H9 (cell line): ENCODE measurements around the gene WDR37. TPM values are rescaled to one million over a fixed set of nuclear protein-coding genes. Genes with fewer than 3 reads are reported as not detected.

ENCODE experiments used
- DNase-seq: peaks from one replicate; pipeline ENCODE4 v3.0.0-alpha.2; 2017
- H2AFZ ChIP-seq: one replicate; pipeline ENCODE4 v1.6.1; 2013; ENCODE audit warnings: mild to moderate bottlenecking, low read length, control low read depth, moderate library complexity
- H2AK5ac ChIP-seq: 2 replicates; pipeline ENCODE4 v1.6.1; 2013; ENCODE audit warnings: low read length, control low read depth, mixed read lengths; ENCODE audit not compliant: insufficient read length
- H2BK120ac ChIP-seq: one replicate; pipeline ENCODE4 v1.6.1; 2013; ENCODE audit warnings: low read depth, mild to moderate bottlenecking, low read length, control low read depth, inconsistent platforms; ENCODE audit not compliant: poor library complexity, severe bottlenecking
- H2BK12ac ChIP-seq: 2 replicates; pipeline ENCODE4 v1.6.1; 2013; ENCODE audit warnings: low read length, control low read depth, mixed read lengths, low read depth; ENCODE audit not compliant: insufficient read length
- H2BK15ac ChIP-seq: 2 replicates; pipeline ENCODE4 v1.6.1; 2013; ENCODE audit warnings: low read depth, low read length, control low read depth
- H2BK20ac ChIP-seq: one replicate; pipeline ENCODE4 v1.6.1; 2013; ENCODE audit warnings: low read depth, mild to moderate bottlenecking, low read length, control low read depth, inconsistent platforms; ENCODE audit not compliant: poor library complexity, severe bottlenecking
- H2BK5ac ChIP-seq: 2 replicates; pipeline ENCODE4 v1.6.1; 2013; ENCODE audit warnings: low read length, control low read depth, mixed read lengths; ENCODE audit not compliant: insufficient read length
- H3K14ac ChIP-seq: 2 replicates; pipeline ENCODE4 v1.6.1; 2013; ENCODE audit warnings: low read length, control low read depth; ENCODE audit not compliant: insufficient read depth
- H3K18ac ChIP-seq: 2 replicates; pipeline ENCODE4 v1.6.1; 2013; ENCODE audit warnings: low read depth, mild to moderate bottlenecking, mixed read lengths, low read length, control low read depth; ENCODE audit not compliant: insufficient read length
- H3K23ac ChIP-seq: 2 replicates; pipeline ENCODE4 v1.6.1; 2013; ENCODE audit warnings: low read length, control low read depth, mixed read lengths, low read depth; ENCODE audit not compliant: insufficient read length
- H3K23me2 ChIP-seq: 2 replicates; pipeline ENCODE4 v1.6.1; 2013; ENCODE audit warnings: low read depth, mild to moderate bottlenecking, mixed read lengths, low read length, control low read depth; ENCODE audit not compliant: insufficient read length, poor library complexity, severe bottlenecking
- H3K27ac ChIP-seq: 2 replicates; pipeline ENCODE4 v1.5.1; 2013; ENCODE audit warnings: low read length, control low read depth, mixed read lengths, low read depth; ENCODE audit not compliant: insufficient read length
- H3K27me3 ChIP-seq: 2 replicates; pipeline ENCODE4 v1.6.1; 2013; ENCODE audit warnings: low read length, control low read depth, inconsistent platforms; ENCODE audit not compliant: insufficient read depth
- H3K4ac ChIP-seq: 2 replicates; pipeline ENCODE4 v1.6.1; 2013; ENCODE audit warnings: low read depth, mild to moderate bottlenecking, control low read depth, inconsistent platforms, low read length, moderate library complexity
- H3K4me1 ChIP-seq: 2 replicates; pipeline ENCODE4 v1.6.1; 2013; ENCODE audit warnings: low read length, control low read depth, inconsistent platforms; ENCODE audit not compliant: insufficient read depth
- H3K4me2 ChIP-seq: 2 replicates; pipeline ENCODE4 v1.6.1; 2013; ENCODE audit warnings: low read length, control low read depth, mixed read lengths; ENCODE audit not compliant: insufficient read length, insufficient read depth
- H3K56ac ChIP-seq: 2 replicates; pipeline ENCODE4 v1.6.1; 2013; ENCODE audit warnings: low read depth, mild to moderate bottlenecking, mixed read lengths, low read length, control low read depth; ENCODE audit not compliant: insufficient read length
- H3K79me1 ChIP-seq: 2 replicates; pipeline ENCODE4 v1.6.1; 2013; ENCODE audit warnings: low read depth, mild to moderate bottlenecking, moderate library complexity, low read length, control low read depth, inconsistent platforms; ENCODE audit not compliant: insufficient read depth, poor library complexity, severe bottlenecking
- H3K79me2 ChIP-seq: 2 replicates; pipeline ENCODE4 v1.6.1; 2013; ENCODE audit warnings: low read length, control low read depth, inconsistent platforms; ENCODE audit not compliant: insufficient read depth
- H3K9ac ChIP-seq: 2 replicates; pipeline ENCODE4 v1.6.1; 2013; ENCODE audit warnings: low read length, control low read depth, mixed read lengths; ENCODE audit not compliant: insufficient read length; ENCODE audit errors: extremely low read depth
- H3K9me3 ChIP-seq: one replicate; pipeline ENCODE4 v1.6.1; 2013; ENCODE audit warnings: low read depth, low read length, inconsistent platforms; ENCODE audit not compliant: control insufficient read depth
- H3T11ph ChIP-seq: one replicate; pipeline ENCODE4 v1.6.1; 2013; ENCODE audit warnings: mild to moderate bottlenecking, low read length, control low read depth, inconsistent platforms
- H4K20me1 ChIP-seq: one replicate; pipeline ENCODE4 v1.6.1; 2013; ENCODE audit not compliant: control insufficient read depth, insufficient read length, insufficient read depth
- H4K5ac ChIP-seq: 2 replicates; pipeline ENCODE4 v1.6.1; 2013; ENCODE audit warnings: low read depth, mild to moderate bottlenecking, mixed read lengths, low read length, control low read depth; ENCODE audit not compliant: insufficient read length
- H4K8ac ChIP-seq: replicated peaks from 2 replicates; pipeline ENCODE4 v1.6.1; 2013; ENCODE audit warnings: low read length, control low read depth, mixed read lengths, low read depth; ENCODE audit not compliant: insufficient read length
- H4K91ac ChIP-seq: 2 replicates; pipeline ENCODE4 v1.6.1; 2013; ENCODE audit warnings: low read depth, mild to moderate bottlenecking, moderate library complexity, mixed read lengths, low read length, control low read depth; ENCODE audit not compliant: insufficient read length
- H3K27ac Mint-ChIP-seq, 3 experiments: 2 replicates in 2 of 3; 3 replicates in 1 of 3; pipeline ENCODE4 v1.8.0; 2020 to 2021; ENCODE audit warnings: mixed read lengths in 3 of 3, mild to moderate bottlenecking in 1 of 3, moderate library complexity in 1 of 3
- H3K27me3 Mint-ChIP-seq: 2 replicates; pipeline ENCODE4 v1.8.0; 2021; ENCODE audit warnings: low read depth, mild to moderate bottlenecking, moderate library complexity, mixed read lengths
- H3K36me3 Mint-ChIP-seq, 3 experiments: 2 replicates in 2 of 3; 3 replicates in 1 of 3; pipeline ENCODE4 v1.8.0; 2020 to 2021; ENCODE audit warnings: low read depth in 3 of 3, mixed read lengths in 3 of 3; ENCODE audit not compliant: insufficient read depth in 1 of 3
- H3K4me1 Mint-ChIP-seq, 2 experiments: 2 replicates each; pipeline ENCODE4 v1.8.0; 2020; ENCODE audit warnings: mixed read lengths in 2 of 2
- H3K4me3 Mint-ChIP-seq, 2 experiments: 2 replicates in 1 of 2; 3 replicates in 1 of 2; pipeline ENCODE4 v1.8.0; 2020 to 2021; ENCODE audit warnings: mild to moderate bottlenecking in 2 of 2, mixed read lengths in 2 of 2, moderate library complexity in 1 of 2
- H3K9me3 Mint-ChIP-seq, 2 experiments: 2 replicates in 1 of 2; 3 replicates in 1 of 2; pipeline ENCODE4 v1.8.0; 2020; ENCODE audit warnings: mild to moderate bottlenecking in 2 of 2, mixed read lengths in 2 of 2, moderate library complexity in 1 of 2
- CTCF ChIP-seq: fragments of 200-600 bp; sonication (generic); conservative IDR thresholded peaks from 3 replicates; pipeline ENCODE4 v1.8.0; 2021; ENCODE audit warnings: antibody characterized with exemption, mild to moderate bottlenecking
- WGBS: extraction: QIAGEN DNeasy Blood & Tissue Kit; methylation state at CpG from one replicate; pipeline ENCODE4 v1.1.7; 2013; ENCODE audit warnings: missing lambda C conversion rate, low lambda C conversion rate, mixed read lengths; ENCODE audit not compliant: insufficient read length; ENCODE audit errors: extremely low coverage; 5-methylcytosine and 5-hydroxymethylcytosine counted together
- total RNA-seq: library from RNA; stranded (reverse); gene quantifications from 2 replicates; pipeline ENCODE4 v1.2.1, GENCODE V29; 2021

The WDR37 gene
- total RNA-seq, 1 experiment from 2014 or later: 13.1 TPM

- Histone ChIP-seq H3K14ac (no peak overlapping the region), H3T11ph (no peak overlapping the region), H2BK15ac (no peak overlapping the region), H2BK5ac (no peak overlapping the region), H4K5ac (no peak overlapping the region), H2BK120ac (no peak overlapping the region), H3K79me1 (no peaks in the 10 kb centered on the region), H4K91ac (no peak overlapping the region), H3K23me2 (no peaks in the 10 kb centered on the region), H3K9ac (no peak overlapping the region), H4K8ac (no peak overlapping the region), H3K4me1 (peaks cover 4% of the 10 kb centered on the region; the same call in 1 of the 2 replicates), H2AK5ac (no peak overlapping the region), H3K4me2 (no peak overlapping the region), H3K9me3 (no peaks in the 10 kb centered on the region), H3K18ac (no peak overlapping the region), H4K20me1 (no peaks in the 10 kb centered on the region), H3K4ac (no peak overlapping the region), H3K27ac (no peak overlapping the region), H3K23ac (no peak overlapping the region), H3K56ac (no peak overlapping the region), H3K27me3 (no peaks in the 10 kb centered on the region), H2BK20ac (no peak overlapping the region), H3K79me2 (no peaks in the 10 kb centered on the region), H2BK12ac (no peak overlapping the region), H2AFZ (no peak overlapping the region)
- no peak overlapping the region; a peak in 1 of 7 replicates for H3K27ac Mint-ChIP-seq
- DNase-seq: no peak
- peaks cover 0 to 5% of the 10 kb centered on the region in 2 experiments; a peak in 1 of 5 replicates for H3K9me3 Mint-ChIP-seq
- H3K36me3 Mint-ChIP-seq: peaks cover 35 to 78% (median 60%) of the 10 kb centered on the region in 3 experiments; a peak in 6 of 7 replicates
- no CpG with 5 or more reads among the region's 6 CpGs for WGBS
- no peak for TF ChIP-seq CTCF
- no peak overlapping the region for H3K4me3 Mint-ChIP-seq
- peaks cover 20 to 36% of the 10 kb centered on the region in 2 experiments for H3K4me1 Mint-ChIP-seq
- H3K27me3 Mint-ChIP-seq: no peaks in the 10 kb centered on the region
Measured at GRCh38 chr10:1107679-1108078, 51.5 kb downstream of the WDR37 start.
